OCI-M1 (cell line): ENCODE results near the gene OR6B3.
"Not testable (repeated sequence)": the region's sequence is repeated elsewhere in the genome, so short reads cannot be mapped to it uniquely, and the experiment has no call there.

Experiments used
- DNase-seq: peaks from one replicate; lab custom pipeline; 2025; lab: John Stamatoyannopoulos, UW

The OR6B3 gene

DNA sequence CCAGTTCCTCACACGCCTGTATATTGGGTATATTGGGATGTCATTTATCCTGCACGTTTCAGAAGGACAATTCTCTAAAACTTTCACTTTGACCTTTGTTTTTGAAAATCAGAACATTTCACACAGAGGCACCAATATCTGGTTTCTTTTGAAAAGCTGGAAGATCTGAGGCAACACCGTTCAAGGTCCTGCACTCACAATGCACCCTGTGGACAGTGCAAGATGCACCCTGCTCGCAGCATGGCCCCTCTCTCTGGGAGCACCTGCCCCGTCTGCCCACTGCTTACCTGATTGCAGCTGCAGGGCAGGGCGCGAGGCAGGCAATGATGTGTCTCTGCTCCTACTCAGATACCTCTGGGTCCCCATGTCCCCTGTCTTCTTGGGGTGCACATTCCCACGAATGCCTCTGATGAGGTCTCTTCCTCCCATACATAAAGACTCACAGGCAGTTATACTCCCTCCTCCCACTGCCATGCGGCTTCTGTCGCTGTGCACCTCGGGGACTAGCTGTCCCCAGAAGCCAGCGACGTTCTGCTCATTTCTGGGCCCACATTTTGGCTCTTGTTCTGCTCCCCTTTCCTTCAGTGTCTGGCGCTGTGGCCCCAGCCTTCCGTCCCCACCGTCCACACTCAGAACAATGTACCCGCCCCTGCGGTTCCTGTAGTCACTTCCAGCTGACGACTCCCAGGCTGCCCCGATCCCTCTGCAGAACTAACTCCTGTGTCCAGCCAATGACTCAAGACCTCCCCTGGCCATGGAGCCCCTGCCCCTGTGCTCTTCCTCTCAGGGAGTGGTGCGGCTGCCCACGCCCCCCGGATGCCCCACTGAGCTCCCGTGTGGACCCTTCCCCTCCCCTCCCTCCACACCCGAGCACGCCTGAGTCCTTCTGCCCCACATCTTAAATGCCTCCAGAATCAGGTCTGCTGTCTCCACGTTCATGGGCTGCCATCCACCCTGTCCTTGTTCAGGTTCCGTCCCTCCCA is at the start of gene OR6B3:
Gene OR6B3, minus strand, starts transcription at position 349 of the 983 bp plus-strand sequence.
- DNase-seq, result no peak

- DNase-seq, result no peak
These were observed 45.0 kb upstream of the OR6B3 start for GRCh38 chr2:240098349-240098748.

DNA sequence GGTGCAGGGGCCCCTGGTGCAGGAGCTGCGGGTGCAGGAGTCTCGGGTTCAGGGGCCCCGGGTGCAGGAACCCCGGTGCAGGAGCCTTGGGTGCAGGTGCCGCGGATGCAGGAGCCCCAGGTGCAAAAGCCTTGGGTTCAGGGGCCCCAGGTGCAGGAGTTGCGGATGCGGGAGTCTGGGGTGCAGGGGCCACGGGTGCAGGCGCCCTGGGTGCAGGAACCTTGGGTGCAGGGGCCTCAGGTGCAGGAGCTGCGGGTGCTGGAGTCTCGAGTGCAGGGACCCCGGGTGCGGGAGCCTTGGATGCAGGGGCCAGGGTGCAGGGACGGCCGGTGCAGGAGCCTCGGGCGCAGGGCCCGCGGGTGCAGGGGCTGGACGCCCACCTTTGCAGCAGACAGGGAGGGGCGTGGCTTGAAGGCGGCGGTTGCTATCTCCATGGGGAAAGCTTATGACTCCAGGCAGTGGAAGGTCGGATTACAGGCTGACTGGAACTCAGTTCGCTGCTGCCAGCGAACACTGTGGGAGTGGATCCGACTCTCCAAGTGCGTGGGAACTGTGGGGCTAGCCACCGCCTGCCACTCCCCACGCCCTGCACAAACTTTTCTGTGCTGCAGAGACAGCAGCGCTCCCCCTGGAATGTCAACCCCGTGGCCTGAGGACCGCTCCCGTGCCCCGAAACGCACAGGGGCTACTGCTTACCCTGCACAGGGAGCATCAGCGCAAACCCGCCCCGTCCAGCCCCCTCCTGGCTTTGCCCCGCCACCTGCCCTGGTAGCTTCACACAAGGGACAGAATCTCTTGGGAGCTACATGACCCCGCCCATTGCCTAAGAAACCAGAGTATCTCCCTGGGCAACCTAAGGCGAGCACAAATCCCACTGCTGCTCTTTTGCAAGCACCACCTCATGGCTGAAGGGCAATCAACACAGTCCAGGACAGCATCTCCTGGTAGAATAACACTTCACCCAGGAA is 42.5 kb upstream of the OR6B3 start:
- DNase-seq, result no peak

- no peak for DNase-seq
These were observed 36.0 kb upstream of the OR6B3 start for GRCh38 chr2:240089306-240089705.

DNA sequence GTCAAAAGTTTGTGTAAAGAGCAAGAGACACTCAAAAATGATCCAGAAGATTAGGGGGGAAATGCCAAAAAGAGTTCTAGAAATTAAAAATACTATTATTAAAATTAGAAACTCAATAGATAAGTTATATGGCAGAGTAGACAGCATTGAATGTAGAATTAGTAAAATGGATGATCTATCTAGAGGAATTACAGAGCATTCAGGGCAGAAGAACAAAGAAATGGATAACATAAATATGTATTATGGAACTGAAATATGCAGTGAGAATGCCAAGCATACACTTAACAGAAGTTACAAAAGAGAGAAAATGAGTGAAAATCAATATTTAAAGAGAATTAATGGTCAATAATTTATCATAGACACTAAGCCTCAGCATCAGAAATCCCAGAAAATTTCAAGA is 33.2 kb upstream of the OR6B3 start:
- DNase-seq, result no peak

DNA sequence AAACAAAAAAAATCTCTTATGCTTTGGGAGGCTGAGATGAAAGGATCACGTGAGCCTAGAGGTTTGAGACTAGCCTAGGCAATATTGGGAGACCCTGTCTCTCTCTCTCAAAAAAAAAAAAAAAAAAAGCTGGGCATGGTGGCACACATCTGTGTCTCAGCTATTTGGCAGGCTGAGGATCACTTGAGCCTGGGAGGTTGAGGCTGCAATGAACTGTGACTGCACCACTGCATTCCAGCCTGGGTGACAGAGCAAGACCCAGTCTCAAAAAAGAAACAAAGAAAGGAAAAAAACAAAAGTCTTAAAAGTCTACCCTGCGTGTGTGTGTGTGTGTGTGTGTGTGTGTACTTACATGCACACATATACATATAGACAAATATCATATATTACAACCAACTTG is 25.3 kb upstream of the OR6B3 start:
- no peak for DNase-seq

GRCh38 chr2:240077442-240077841 is 24.1 kb upstream of the OR6B3 start:
- peak; percentile 1 for DNase-seq

GRCh38 chr2:240074545-240074944 is 21.2 kb upstream of the OR6B3 start:
- DNase-seq, result no peak

DNA sequence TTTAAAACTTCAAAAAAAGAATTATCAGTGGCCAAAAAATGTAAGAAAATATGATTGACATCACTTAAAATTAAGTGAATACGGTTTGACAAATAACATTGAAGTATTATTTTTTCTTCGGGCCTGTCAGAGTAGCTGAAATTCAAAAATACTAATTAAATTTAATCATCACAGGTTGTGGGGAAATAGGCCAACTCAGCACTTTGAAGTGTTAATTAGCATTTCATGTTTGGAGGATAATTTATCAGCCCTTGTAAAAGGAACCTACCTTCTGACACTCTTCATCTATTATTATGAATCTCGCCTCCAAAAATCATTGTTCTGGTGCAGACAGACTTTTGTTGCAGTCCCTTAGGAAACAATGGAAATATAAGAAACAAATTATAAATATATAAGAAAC is 17.6 kb upstream of the OR6B3 start:
- no peak for DNase-seq

- DNase-seq, result no peak
These were observed 16.5 kb upstream of the OR6B3 start for GRCh38 chr2:240069829-240070228.

DNA sequence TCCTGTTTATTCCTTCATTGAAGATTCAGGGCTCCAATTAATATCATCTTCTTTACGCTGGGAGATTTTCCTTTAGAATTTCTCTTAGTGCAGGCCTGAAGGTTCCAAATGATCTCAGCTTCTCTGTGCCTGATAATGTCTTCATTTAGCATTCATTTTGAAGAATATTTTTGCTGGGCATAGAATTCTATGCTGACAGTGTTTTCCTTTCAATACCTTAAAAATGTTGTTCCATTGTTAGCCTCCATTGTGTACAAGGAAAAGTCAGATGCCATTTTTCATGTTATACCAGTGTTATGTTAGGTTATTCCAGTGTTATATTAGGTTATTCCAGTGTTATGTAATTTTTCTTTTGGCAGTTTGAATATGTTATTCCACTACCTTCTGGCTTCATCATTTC is 14.9 kb upstream of the OR6B3 start:
- DNase-seq, result no peak

GRCh38 chr2:240066489-240066888 is 13.2 kb upstream of the OR6B3 start:
- no peak for DNase-seq

DNA sequence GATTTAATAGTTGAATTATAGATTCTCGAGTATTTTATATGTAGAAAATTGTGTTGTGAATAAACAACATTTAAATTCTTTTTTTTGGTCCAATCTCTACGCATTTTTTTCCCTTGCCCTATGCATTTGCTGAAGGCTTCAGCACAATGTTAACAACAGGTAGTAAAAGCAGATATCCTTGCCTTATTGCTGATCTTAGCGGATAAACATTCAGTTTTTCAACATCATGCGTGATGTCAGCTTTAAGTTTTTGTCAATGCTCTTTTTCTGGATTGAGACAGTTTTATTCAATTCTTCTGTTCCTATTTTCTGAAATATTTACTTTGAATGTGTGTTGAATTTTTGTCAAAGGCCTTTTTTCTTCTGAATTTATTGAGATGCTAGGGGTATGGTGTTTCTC is 11.6 kb upstream of the OR6B3 start:
- DNase-seq, result no peak

DNA sequence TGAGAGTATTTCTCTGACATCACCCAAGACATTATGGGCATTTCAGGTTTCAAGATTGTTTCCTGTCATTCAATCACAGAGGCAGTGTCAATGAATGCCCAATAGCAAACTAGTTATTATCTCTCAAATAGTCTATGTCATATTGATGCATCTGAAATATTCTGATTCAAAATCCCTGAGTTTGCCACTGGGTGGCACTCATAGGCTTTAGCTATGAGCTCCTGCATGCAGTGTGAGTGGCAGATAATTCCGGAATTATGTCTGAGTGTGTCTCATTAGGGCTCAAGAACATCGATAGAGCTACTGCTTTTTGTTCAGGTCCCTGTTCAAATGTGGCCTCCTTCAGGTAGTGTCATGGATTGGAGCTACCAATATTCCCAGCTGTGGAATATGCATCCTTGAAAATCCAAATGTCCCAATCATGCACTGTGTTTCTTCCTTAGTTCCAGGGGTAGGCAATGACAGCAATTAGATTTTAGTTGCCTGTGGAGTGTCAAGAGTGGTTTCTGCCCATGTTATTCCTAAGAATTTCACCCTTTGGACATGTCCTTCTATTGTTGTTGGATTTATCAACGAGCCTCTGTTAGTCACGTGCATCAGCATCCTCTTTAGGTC is 7.8 kb upstream of the OR6B3 start:
- peak; percentile 79 for DNase-seq

GRCh38 chr2:240056678-240057077 is 3.4 kb upstream of the OR6B3 start:
- no peak for DNase-seq

DNA sequence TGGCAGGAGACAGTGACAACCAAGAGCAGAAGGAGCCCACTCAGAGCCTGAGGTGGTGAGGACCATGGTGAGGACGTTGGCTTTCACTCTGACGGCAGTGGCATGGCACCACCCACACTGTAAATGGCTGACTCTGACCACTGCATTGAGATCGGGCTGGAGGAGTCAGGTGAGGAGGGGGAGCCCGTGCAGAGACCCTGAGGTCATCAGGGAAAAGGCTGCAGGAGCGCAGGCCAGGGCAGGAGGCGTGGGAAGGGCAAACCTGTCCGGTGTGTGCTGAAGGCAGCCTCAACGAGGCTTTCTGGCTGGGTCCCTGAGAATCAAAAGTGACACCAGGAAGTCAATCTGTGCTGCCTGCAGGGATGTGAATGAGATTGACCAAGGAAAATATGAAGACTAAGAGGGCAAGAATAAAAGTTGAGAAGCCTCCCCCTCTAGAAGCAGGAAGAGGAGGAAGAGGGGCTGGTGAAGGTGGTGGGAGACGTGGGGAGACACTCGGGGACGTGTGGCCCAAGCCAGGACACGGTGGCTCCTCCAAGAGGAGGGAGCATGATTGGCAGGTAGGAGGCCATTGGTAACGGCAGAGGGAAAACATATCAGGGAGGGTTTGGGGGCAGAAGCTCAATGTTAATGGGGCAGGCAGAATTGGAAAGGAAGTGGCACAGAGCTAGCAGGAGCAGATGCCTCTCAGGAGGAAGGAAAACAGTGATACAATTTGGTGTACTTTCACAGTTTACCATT is 2.0 kb upstream of the OR6B3 start:
- DNase-seq, result no peak

GRCh38 chr2:240052524-240052923 is 797 bp downstream of the OR6B3 start:
- no peak for DNase-seq

- no peak for DNase-seq
These were observed 1.6 kb downstream of the OR6B3 start for GRCh38 chr2:240051697-240052096.

GRCh38 chr2:240050278-240050677 is 3.0 kb downstream of the OR6B3 start:
- DNase-seq, result no peak

GRCh38 chr2:240048237-240048636 is 5.1 kb downstream of the OR6B3 start:
- no peak for DNase-seq

DNA sequence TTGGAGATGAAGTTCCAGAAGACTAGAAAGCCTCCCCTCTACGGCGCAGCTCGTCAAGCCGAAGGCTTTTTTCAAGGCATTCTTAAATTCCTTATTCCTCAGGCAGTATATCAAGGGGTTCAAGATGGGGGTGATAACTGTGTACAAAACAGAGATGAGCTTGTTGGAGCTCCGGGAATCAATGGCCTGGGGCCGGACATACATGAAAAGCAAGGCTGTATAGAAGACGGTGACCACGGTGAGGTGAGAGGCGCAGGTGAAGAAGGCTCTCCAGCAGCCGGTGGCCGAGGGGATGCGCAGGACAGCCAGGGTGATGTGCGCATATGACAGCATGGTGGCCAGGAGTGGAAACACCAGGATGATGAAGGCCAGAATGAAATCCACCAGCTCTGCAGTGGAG is 8.2 kb downstream of the OR6B3 start:
- no peak for DNase-seq

DNA sequence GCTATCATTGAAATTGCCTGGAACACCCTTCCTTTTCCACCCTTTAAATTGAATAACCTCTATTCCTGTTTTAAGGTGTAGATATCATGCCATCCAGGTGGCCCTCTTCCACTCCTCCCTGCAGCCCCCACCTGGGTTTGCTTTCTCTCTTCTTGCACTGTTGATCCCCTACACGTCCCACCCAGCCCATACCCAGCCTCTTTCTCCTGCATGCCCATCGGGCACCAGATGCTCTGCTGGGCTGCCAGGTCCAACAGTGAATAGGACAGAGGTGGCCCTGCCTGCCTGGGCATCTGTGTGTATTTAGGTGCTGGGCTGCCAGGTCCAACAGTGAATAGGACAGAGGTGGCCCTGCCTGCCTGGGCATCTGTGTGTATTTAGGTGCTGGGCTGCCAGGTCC is 9.2 kb downstream of the OR6B3 start:
- not testable (repeated sequence) for DNase-seq
